BLaER1 treated with 17β-estradiol and CSF1 and Interleukin-3, amounts not matched to agents 10 nM and 100 nM (cell line): Measurements from ENCODE around the gene PRDX3.

Experiments used
- H3K27ac ChIP-seq, 11 experiments: shearing (Covaris generic); formaldehyde crosslinking; 2 replicates each; pipeline ENCODE4 v1.8.1; 2022
- H3K27me3 ChIP-seq, 11 experiments: shearing (Covaris generic); formaldehyde crosslinking; 2 replicates each; pipeline ENCODE4 v1.8.1; 2022
- H3K36me3 ChIP-seq, 11 experiments: shearing (Covaris generic); formaldehyde crosslinking; 2 replicates each; pipeline ENCODE4 v1.8.1; 2022
- H3K4me1 ChIP-seq, 10 experiments: shearing (Covaris generic); formaldehyde crosslinking; 2 replicates each; pipeline ENCODE4 v1.8.1; 2022
- H3K4me2 ChIP-seq, 11 experiments: shearing (Covaris generic); formaldehyde crosslinking; 2 replicates each; pipeline ENCODE4 v1.8.1; 2022
- H3K4me3 ChIP-seq, 10 experiments: shearing (Covaris generic); formaldehyde crosslinking; 2 replicates each; pipeline ENCODE4 v1.8.1; 2022
- H3K9ac ChIP-seq, 11 experiments: shearing (Covaris generic); formaldehyde crosslinking; 2 replicates each; pipeline ENCODE4 v1.8.1; 2022
- H3K9me3 ChIP-seq, 11 experiments: shearing (Covaris generic); formaldehyde crosslinking; replicated peaks in 1 of 11; 2 replicates each; pipeline ENCODE4 v1.8.1; 2022
- H4K20me1 ChIP-seq, 11 experiments: shearing (Covaris generic); formaldehyde crosslinking; 2 replicates each; pipeline ENCODE4 v1.8.1; 2022
- Cebpa-rat ChIP-seq, 11 experiments: shearing (Covaris generic); IDR thresholded peaks; 2 replicates each; pipeline ENCODE4 v1.8.1; 2022

The PRDX3 gene

DNA sequence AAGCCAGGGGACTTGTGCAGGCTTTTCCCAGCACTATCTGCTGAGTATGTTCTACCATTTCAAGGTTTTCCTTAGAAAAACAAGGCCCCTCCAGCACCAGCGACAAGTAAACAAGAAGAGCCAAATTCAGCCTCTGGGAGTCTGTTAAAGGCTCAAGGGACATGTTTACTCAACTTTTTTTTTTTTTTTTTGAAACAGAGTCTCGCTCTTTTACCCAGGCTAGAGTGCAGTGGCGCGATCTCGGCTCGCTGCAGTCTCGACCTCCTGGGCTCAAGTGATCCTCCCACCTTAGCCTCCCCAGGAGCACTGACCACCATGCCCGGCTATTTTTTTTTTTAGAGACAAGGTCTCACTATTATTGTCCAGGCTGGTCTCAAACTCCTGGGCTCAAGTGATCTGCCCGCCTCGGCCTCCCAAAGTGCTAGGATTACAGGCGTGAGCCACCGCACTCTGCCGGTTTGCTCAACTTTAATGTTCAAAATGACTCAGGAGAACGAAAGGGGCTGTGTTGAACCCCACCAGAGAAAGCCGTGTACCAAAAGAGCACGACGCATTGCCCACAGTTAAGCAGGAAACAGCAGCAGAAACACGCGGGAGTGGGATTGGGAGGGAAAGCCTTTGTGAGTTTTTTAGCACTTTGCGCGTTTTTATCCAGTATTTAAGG, 772 bp downstream of the PRDX3 start:
- Histone ChIP-seq H4K20me1 (peaks cover 0 to 36% (median 20%) of the 10 kb centered on the region in 11 experiments; a peak in 16 of 22 replicates), H3K27me3 (no peaks in the 10 kb centered on the region), H3K9ac (peak overlapping the region; percentile 85 to 97 (median 95)), H3K36me3 (peaks cover 41 to 47% (median 45%) of the 10 kb centered on the region in 11 experiments), H3K27ac (peak overlapping the region; percentile 76 to 98 (median 94)), H3K4me1 (peaks cover 27 to 44% (median 38%) of the 10 kb centered on the region in 10 experiments), H3K4me3 (peak overlapping the region; percentile 67 to 82 (median 76)), H3K9me3 (peaks cover 0 to 3% (median 0%) of the 10 kb centered on the region in 11 experiments; a peak in 3 of 22 replicates), H3K4me2 (peak overlapping the region; percentile 75 to 95 (median 92))
- TF ChIP-seq Cebpa-rat (IDR thresholded peaks at IDR 0.05) = no peak

DNA sequence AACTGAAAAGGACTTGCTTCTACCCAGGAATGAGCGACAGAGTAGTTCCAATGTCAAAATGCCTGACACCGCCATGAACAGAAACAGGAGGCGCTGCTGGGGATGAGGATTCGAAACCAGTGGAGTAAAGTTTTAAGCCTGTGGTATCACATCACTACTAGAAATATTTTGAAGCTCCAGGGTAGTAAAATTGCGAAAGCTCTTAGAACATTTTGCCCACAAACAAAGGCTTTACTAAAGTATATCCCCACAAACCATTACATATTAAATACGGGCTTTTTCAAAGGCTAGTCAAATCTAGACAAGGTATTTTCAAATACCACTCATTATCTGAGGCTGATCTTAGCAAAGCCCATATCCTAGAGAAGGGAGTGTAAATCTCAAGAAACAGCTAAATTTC, 2.4 kb downstream of the PRDX3 start:
- Histone ChIP-seq H3K4me1 (peaks cover 27 to 44% (median 38%) of the 10 kb centered on the region in 10 experiments), H4K20me1 (peaks cover 0 to 36% (median 20%) of the 10 kb centered on the region in 11 experiments; a peak in 16 of 22 replicates), H3K4me2 (peak overlapping the region; percentile 34 to 95 (median 92); a peak in 14 of 22 replicates), H3K9ac (peak overlapping the region in 6 of 11 experiments; percentile 6 to 56 (median 29); a peak in 7 of 22 replicates), H3K27me3 (no peaks in the 10 kb centered on the region), H3K27ac (peak overlapping the region in 1 of 11 experiments; percentile 3; a peak in 1 of 22 replicates), H3K36me3 (peaks cover 58 to 63% (median 62%) of the 10 kb centered on the region in 11 experiments), H3K4me3 (no peak overlapping the region), H3K9me3 (no peaks in the 10 kb centered on the region)
- no peak for TF ChIP-seq Cebpa-rat (IDR thresholded peaks at IDR 0.05)

DNA sequence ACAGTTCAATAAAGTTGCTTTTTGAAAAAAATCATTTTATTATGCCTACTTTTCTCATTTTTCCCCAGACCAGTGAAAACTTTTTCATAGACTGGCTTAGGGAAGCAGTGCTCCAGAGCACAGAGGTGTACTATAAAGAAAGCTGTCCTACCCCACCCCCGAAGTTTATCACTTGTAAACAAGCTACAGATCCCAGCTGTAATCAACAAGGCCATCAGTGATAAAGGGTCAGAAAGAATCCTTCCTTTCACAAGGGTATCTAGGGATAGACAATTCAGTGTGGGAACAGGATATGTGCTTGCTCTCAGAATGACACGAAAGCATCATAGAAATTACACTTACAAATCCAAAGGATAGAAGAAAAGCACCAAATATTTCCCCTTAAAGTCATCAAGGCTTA, 4.5 kb downstream of the PRDX3 start:
- H3K4me2 ChIP-seq = no peak overlapping the region
- no peak overlapping the region for H3K9ac ChIP-seq
- H3K36me3 ChIP-seq = peaks cover 75 to 84% (median 82%) of the 10 kb centered on the region in 11 experiments
- H3K9me3 ChIP-seq = no peaks in the 10 kb centered on the region
- no peaks in the 10 kb centered on the region for H3K27me3 ChIP-seq
- H4K20me1 ChIP-seq = peaks cover 0 to 44% (median 20%) of the 10 kb centered on the region in 11 experiments; a peak in 16 of 22 replicates
- TF ChIP-seq Cebpa-rat (IDR thresholded peaks at IDR 0.05) = no peak
- H3K4me1 ChIP-seq = peaks cover 23 to 41% (median 34%) of the 10 kb centered on the region in 10 experiments
- no peak overlapping the region for H3K4me3 ChIP-seq
- no peak overlapping the region for H3K27ac ChIP-seq

DNA sequence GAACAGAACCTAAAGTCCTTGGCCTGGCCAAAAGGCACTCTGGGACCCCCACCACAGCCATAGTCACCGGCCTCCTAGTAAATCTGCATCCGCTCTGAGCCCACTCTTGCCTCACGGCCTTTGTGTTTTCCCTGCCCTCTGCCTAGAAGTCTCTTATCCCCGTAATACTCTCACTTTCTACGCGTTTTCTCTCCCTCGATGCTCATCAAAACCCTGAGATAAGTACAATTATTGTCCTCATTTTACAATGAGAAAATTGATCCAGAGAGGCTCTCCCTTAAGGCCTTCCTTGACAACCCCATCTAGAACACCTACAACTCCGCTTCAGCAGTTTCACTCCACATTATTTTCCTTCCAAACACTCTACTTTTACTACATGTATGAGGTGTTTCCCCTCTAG, 11.6 kb downstream of the PRDX3 start:
- Histone ChIP-seq H3K9ac (peak overlapping the region in 5 of 11 experiments; percentile 92 to 98 (median 95); a peak in 4 of 22 replicates), H3K4me1 (peaks cover 23 to 45% (median 33%) of the 10 kb centered on the region in 10 experiments), H3K4me2 (peak overlapping the region in 6 of 11 experiments; percentile 90 to 97 (median 94); a peak in 10 of 22 replicates), H3K27ac (peak overlapping the region in 8 of 11 experiments; percentile 81 to 98 (median 94); a peak in 12 of 22 replicates), H3K9me3 (no peaks in the 10 kb centered on the region), H4K20me1 (peaks cover 0 to 12% (median 0%) of the 10 kb centered on the region in 11 experiments; a peak in 2 of 22 replicates), H3K4me3 (no peak overlapping the region), H3K27me3 (no peaks in the 10 kb centered on the region), H3K36me3 (peaks cover 46 to 70% (median 58%) of the 10 kb centered on the region in 11 experiments)
- no peak for TF ChIP-seq Cebpa-rat (IDR thresholded peaks at IDR 0.05)

DNA sequence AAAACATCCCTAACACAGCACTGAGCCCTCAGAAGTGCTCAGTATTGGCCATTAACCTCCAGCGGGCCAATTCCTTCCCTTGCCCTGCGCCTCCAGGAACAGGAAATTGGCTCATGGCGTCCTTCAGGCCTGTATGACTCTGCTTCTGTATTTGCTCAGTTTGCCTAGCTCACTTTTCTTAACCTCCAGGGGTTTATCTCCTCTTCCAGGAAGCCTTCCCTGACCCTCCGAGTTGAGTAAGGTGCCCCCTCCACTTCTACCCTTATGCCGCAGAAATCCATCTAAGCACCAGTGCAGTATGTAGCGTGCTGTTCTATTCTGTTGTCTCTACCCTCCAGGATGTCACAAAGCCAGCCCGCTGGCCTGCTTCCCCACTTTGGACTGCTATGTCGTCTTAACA, 12.0 kb downstream of the PRDX3 start:
- peak overlapping the region in 9 of 11 experiments; percentile 81 to 98 (median 96); a peak in 17 of 22 replicates for H3K27ac ChIP-seq
- TF ChIP-seq Cebpa-rat (IDR thresholded peaks at IDR 0.05) = no peak
- H3K36me3 ChIP-seq = peaks cover 46 to 70% (median 58%) of the 10 kb centered on the region in 11 experiments

DNA sequence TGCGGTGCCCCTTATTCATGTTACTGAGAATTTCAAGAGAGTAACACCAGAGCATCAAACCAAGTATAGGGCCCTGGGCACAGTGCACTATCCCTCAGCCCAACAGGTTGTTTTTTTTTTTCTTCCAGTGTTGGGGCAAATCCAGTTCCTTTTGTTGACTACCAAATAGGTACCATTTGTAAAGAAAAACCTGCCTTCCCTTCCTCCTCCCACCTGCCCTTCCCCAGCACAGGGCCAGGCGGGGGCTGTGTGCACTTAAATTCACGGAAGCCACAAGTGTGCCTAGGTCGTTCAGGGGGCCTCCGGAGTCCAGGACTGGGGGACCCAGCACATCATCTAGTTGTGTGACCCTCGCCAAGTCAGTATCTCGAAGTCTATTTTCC, 12.5 kb downstream of the PRDX3 start:
- peaks cover 0 to 12% (median 0%) of the 10 kb centered on the region in 11 experiments; a peak in 1 of 22 replicates for H4K20me1 ChIP-seq
- peak overlapping the region; percentile 58 to 98 (median 96) for H3K27ac ChIP-seq
- H3K4me3 ChIP-seq = peak overlapping the region; percentile 67 to 79 (median 73)
- peak overlapping the region; percentile 82 to 98 (median 92) for H3K9ac ChIP-seq
- TF ChIP-seq Cebpa-rat (IDR thresholded peaks at IDR 0.05) = no peak
- H3K36me3 ChIP-seq = peaks cover 45 to 70% (median 58%) of the 10 kb centered on the region in 11 experiments
- H3K9me3 ChIP-seq = no peaks in the 10 kb centered on the region
- H3K4me1 ChIP-seq = peaks cover 23 to 49% (median 33%) of the 10 kb centered on the region in 10 experiments
- peak overlapping the region; percentile 90 to 97 (median 95) for H3K4me2 ChIP-seq
- H3K27me3 ChIP-seq = no peaks in the 10 kb centered on the region

More for the DNA sequence above, 12.0 kb downstream of the PRDX3 start:
- Histone ChIP-seq H3K4me3 (peak overlapping the region in 3 of 10 experiments; percentile 76 to 78 (median 78); a peak in 4 of 20 replicates), H3K27me3 (no peaks in the 10 kb centered on the region), H4K20me1 (peaks cover 0 to 12% (median 0%) of the 10 kb centered on the region in 11 experiments; a peak in 2 of 22 replicates), H3K9ac (peak overlapping the region in 10 of 11 experiments; percentile 82 to 98 (median 94); a peak in 15 of 22 replicates), H3K9me3 (no peaks in the 10 kb centered on the region), H3K4me2 (peak overlapping the region; percentile 90 to 97 (median 95)), H3K4me1 (peaks cover 23 to 49% (median 33%) of the 10 kb centered on the region in 10 experiments)

DNA sequence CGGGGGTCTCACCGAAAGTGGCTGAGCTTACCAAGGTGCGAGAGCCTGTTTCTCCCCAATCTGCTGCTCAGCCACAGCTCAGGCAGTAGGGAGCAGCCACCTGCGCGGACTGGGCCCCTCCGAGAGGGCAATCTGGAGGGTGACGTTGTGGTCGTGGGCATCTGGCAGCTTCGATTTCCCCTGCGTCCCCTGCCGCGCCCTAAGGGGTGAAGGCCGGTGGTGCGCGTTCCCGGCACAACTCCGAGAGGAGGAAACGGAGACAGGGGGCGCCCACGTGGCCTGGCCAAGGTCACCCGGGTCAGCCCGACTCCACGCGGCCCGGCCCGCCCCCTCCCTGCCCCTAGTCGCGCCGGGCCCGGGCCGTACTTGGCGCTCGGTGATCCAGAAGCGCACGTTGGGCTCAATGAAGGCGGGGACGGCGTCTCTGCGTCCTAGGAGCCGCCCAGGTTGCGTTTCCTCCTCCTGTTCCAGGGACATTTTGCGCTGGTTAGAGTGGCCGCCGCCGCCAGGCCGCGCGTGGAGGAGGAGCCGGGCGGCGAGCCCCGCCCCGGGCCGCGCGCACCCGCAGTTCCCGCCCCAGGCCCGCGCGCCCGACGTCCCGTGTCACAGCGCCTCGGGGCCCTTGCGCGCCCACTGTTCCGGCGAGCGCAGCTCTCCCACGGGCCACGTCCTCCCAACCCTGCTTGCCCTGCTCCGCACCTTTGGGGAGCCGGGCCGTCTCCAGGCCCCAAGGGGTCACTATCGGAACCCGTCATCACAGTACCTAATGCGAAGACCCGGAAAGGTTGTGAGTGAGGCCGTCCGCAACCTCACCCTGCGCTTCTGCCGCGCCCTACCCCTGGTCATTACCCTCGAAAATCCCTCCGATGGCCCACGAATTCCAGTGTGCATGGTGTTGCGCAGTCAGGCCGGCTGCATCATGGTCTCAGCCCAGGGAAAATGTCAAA, 13.2 kb downstream of the PRDX3 start, which contains the start of gene SFXN4:
Gene SFXN4 (minus strand): TSS at position 544 of the 947 bp plus-strand sequence. CDS start 67 bp downstream, at position 477.
- Histone ChIP-seq H3K4me1 (peaks cover 23 to 49% (median 33%) of the 10 kb centered on the region in 10 experiments), H3K4me2 (peak within 1 kb of the TSS; percentile 90 to 97 (median 95)), H3K9ac (peak within 1 kb of the TSS; percentile 82 to 98 (median 92)), H3K4me3 (peak within 1 kb of the TSS; percentile 67 to 79 (median 73)), H3K36me3 (peaks cover 46 to 70% (median 58%) of the 10 kb centered on the region in 11 experiments), H3K27ac (peak within 1 kb of the TSS; percentile 58 to 98 (median 96)), H4K20me1 (peaks cover 0 to 12% (median 0%) of the 10 kb centered on the region in 11 experiments; a peak in 1 of 22 replicates), H3K9me3 (no peaks in the 10 kb centered on the region), H3K27me3 (no peaks in the 10 kb centered on the region)
- TF ChIP-seq Cebpa-rat (IDR thresholded peaks at IDR 0.05) = no peak

DNA sequence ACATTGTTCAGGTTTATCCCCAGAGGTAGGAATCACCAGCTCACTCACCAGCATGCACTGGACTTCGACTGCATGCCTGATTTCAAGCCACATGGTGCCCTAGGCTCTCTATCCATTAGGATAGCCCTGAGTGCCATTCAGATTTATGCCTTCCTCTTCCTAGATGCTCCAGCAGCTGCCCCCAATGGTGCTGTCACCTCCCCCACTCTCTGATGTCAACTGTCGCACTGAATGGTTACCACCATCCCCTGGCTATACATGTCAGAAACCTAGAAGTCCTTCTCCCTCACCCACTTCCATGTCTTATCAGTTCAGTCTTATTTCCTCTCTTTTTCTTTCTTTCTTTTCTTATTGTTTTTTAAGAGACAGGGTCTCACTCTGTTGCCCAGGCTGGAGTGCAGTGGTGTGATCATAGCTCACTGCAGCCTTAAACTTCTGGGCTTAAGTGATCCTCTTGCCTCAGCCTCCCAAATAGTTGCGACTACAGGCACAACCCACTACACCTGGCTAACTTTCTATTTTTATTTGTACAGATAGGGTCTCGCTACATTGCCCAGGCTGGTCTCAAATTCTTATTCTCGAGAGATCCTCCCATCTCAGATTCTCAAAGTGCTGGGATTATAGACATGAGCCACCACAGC, 16.0 kb downstream of the PRDX3 start:
- H3K4me1 ChIP-seq = peaks cover 23 to 49% (median 33%) of the 10 kb centered on the region in 10 experiments
- H3K4me2 ChIP-seq = peak overlapping the region in 4 of 11 experiments; percentile 9 to 32 (median 16); a peak in 6 of 22 replicates

More for the DNA sequence above, 16.0 kb downstream of the PRDX3 start:
- Histone ChIP-seq H3K27me3 (no peaks in the 10 kb centered on the region), H3K4me3 (no peak overlapping the region), H3K9ac (no peak overlapping the region), H3K36me3 (peaks cover 48 to 70% (median 59%) of the 10 kb centered on the region in 11 experiments), H3K9me3 (no peaks in the 10 kb centered on the region), H3K27ac (no peak overlapping the region), H4K20me1 (no peaks in the 10 kb centered on the region)
- no peak for TF ChIP-seq Cebpa-rat (IDR thresholded peaks at IDR 0.05)
